Heart left ventricle (tissue), 13 donors: ENCODE measurements around the gene TRPM3.

Source experiments
- CTCF ChIP-seq, 12 donors: fragments of 200-600 bp; sonication (generic) in 4 of 12; IDR thresholded peaks; one replicate each; pipeline versions ENCODE4 v1.5.0 to v1.8.0; 2018 to 2022; ENCODE audit warnings: antibody characterized with exemption in 12 of 12, mild to moderate bottlenecking in 5 of 12
- POLR2A ChIP-seq, 2 donors: fragments of 450-650 bp; IDR thresholded peaks; one replicate each; pipeline ENCODE4 v1.6.1; 2017; ENCODE audit warnings: antibody characterized with exemption in 2 of 2, mild to moderate bottlenecking in 2 of 2, moderate library complexity in 2 of 2
- donor health status: ischemic (EF 13 %, LVEDD 7.1; RV severe dilation, severe dysfunction).
- donor health status: DM: no; HTN: yes; CAD: no.
- donor health status: DM: no; HTN: no; CAD: no.
- donor health status: ischemic (EF 25% LVEDD 6.9; RV normal size, moderate dysfunction).
- donor health status: ischemic (EF 25% LVEDD 5.7; RV mildly dilated, moderate dysfunction).
- donor health status: ischemic (EF 35%, LVEDD 5.7; RV mildly dilated, moderate dysfunction).
- donor health status: nonischemic (EF 11% LVEDD 7.7; RV severe dilation, severe dysfunction).
- donor health status: DM: yes; HTN: yes; CAD: no.
- donor health status: PGD.
- donor health status: ischemic (EF 29% LVEDD 5.4; RV normal size, mild dysfunction).
- donor health status: nonischemic (EF 23%, LVEDD 6.1; RV moderate dilation, normal function).

- TF ChIP-seq POLR2A (IDR thresholded peaks at IDR 0.05) (no peak), CTCF (IDR thresholded peaks at IDR 0.05) (no peak)
Observed at GRCh38 chr9:71145179-71145578, 23.8 kb upstream of the TRPM3 start.
